HepG2 (cell line): ENCODE results near the gene CD7. TPM values are rescaled to one million over a fixed set of nuclear protein-coding genes. Genes with fewer than 3 reads are reported as not detected.

Experiments
- ATF7 ChIP-seq, 2 experiments: fragments of 450-650 bp in 1 of 2; sonication (generic) in 1 of 2; formaldehyde crosslinking in 1 of 2; IDR thresholded peaks; 2 replicates each; pipeline versions ENCODE4 v1.4.0 to v1.6.1; 2016 to 2020; ENCODE audit warnings: antibody characterized with exemption in 1 of 2, mild to moderate bottlenecking in 1 of 2, missing genetic modification reagents in 1 of 2
- ELF3 ChIP-seq: IDR thresholded peaks from 2 replicates; pipeline ENCODE4 v1.6.1; 2016; ENCODE audit warnings: missing genetic modification reagents, missing compliant biosample characterization
- KLF12 ChIP-seq: sonication (generic); formaldehyde crosslinking; IDR thresholded peaks from 2 replicates; pipeline ENCODE4 v1.4.0; 2020; ENCODE audit warnings: missing genetic modification reagents, borderline replicate concordance
- MYC ChIP-seq: sonication (generic); formaldehyde crosslinking; IDR thresholded peaks from 2 replicates; pipeline ENCODE4 v1.9.0; 2021; ENCODE audit warnings: missing genetic modification reagents, borderline replicate concordance
- NFE2 ChIP-seq: sonication (generic); formaldehyde crosslinking; IDR thresholded peaks from 2 replicates; pipeline ENCODE4 v1.4.0; 2020; ENCODE audit warnings: missing genetic modification reagents
- NFKBIZ ChIP-seq: IDR thresholded peaks from 2 replicates; pipeline ENCODE4 v1.6.1; 2018; ENCODE audit warnings: missing genetic modification reagents, missing compliant biosample characterization
- POLR2AphosphoS5 ChIP-seq: IDR thresholded peaks from 2 replicates; pipeline ENCODE4 v1.6.1; 2012; ENCODE audit warnings: low read depth, low read length
- PRMT3 ChIP-seq: sonication (generic); formaldehyde crosslinking; IDR thresholded peaks from 2 replicates; pipeline ENCODE4 v1.8.1; 2022; ENCODE audit warnings: low read depth, mild to moderate bottlenecking, moderate library complexity, missing genetic modification reagents, borderline replicate concordance
- ZNF263 ChIP-seq: sonication (generic); formaldehyde crosslinking; IDR thresholded peaks from 2 replicates; pipeline ENCODE4 v1.4.0; 2020; ENCODE audit warnings: missing genetic modification reagents
- polyA plus RNA-seq, 8 experiments: library from polyadenylated mRNA; depleted of rRNA in 3 of 8; stranded (reverse) in 7 of 8; unstranded in 1 of 8; fragments of >200 nt; fragmentation: Illumina TruSeq in 4 of 8; extraction: Trizol in 4 of 8; gene quantifications; 2 replicates each; pipeline versions ENCODE4 v1.2.1 to v1.2.3, GENCODE V29; 2011 to 2016; ENCODE audit warnings: low read depth in 4 of 8, missing spikeins in 1 of 8, mixed read lengths in 1 of 8; ENCODE audit not compliant: insufficient read depth in 1 of 8
- total RNA-seq, 5 experiments: library from RNA; depleted of rRNA; stranded (reverse); fragments of >200 nt; fragmentation: Illumina TruSeq; extraction: Trizol; gene quantifications; 2 replicates each; pipeline ENCODE4 v1.2.3, GENCODE V29; 2016; ENCODE audit warnings: low read depth in 1 of 5
- TF ChIP-seq, protein P1 (sequence below): IDR thresholded peaks from 2 replicates; pipeline ENCODE4 v1.6.1; 2012; ENCODE audit warnings: low read length, improper control_type of control experiment
- TF ChIP-seq, protein P2 (sequence below): sonication (generic); formaldehyde crosslinking; IDR thresholded peaks from 2 replicates; pipeline ENCODE4 v1.4.0; 2020; ENCODE audit warnings: missing genetic modification reagents
- TF ChIP-seq, protein P3 (sequence below): sonication (generic); formaldehyde crosslinking; IDR thresholded peaks from 2 replicates; pipeline ENCODE4 v1.4.0; 2020; ENCODE audit warnings: mild to moderate bottlenecking, missing genetic modification reagents
- TF ChIP-seq, protein P4 (sequence below): fragments of 450-650 bp; IDR thresholded peaks from 2 replicates; pipeline ENCODE4 v1.6.1; 2017; ENCODE audit warnings: mild to moderate bottlenecking

Gene CD7
- total and polyA plus RNA-seq, 2 of the 13 experiments (the other 11 are each of a cell fraction or from before 2014, with no cell fraction given), result 67.6 to 76.4 TPM

DNA sequence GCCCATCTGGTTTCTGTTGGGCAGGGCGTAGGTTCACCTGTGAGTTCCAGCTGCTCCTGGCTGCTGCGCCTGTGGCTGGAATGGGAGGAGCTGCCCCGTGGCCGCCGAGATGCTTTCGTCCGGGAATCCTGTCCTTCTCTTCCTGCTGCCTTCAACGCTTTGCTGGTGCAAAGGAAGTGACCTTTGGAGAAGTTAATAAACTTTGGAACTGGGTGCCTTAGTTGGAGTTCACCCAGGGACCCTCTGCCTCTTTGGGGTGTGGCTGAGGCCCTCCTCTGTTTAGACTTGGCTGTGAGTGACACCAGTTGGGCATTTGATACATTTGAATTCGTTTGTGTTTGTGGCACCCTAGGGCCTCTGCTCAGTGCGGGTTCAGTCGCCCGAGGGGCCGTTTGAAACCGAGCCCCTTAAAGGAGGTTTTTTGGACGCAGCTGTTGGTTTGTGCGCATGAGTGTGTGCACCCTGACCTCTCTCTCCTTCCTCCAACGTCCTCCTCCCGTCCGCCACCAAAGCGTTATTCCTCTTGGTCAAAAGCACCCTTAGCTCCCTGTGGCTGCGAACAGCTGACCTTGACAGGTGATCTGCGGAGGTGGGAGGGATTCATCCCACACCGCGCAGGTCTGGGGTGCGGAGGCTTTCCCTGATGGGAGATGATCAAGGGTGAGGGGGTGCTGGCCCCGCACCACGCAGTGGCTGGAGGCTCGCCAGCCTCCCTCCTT lies 25.1 kb upstream of the CD7 start (continued):
- TF ChIP-seq ATF7 (IDR thresholded peaks at IDR 0.05) (no peak), ATF7 (CRISPR knock-in tag; IDR thresholded peaks at IDR 0.05) (no peak), KLF12 (no peak), POLR2AphosphoS5 (peak; percentile 13; the same call in 1 of the 2 replicates), MYC (CRISPR knock-in tag) (0 out of 2 replicates have a peak, but pooled peaks have one; percentile 5), NFKBIZ (CRISPR knock-in tag) (no peak), ZNF263 (peak; percentile 87), NFE2 (no peak), PRMT3 (CRISPR knock-in tag) (no peak), ELF3 (CRISPR knock-in tag) (no peak)
- TF ChIP-seq, protein P1, sequence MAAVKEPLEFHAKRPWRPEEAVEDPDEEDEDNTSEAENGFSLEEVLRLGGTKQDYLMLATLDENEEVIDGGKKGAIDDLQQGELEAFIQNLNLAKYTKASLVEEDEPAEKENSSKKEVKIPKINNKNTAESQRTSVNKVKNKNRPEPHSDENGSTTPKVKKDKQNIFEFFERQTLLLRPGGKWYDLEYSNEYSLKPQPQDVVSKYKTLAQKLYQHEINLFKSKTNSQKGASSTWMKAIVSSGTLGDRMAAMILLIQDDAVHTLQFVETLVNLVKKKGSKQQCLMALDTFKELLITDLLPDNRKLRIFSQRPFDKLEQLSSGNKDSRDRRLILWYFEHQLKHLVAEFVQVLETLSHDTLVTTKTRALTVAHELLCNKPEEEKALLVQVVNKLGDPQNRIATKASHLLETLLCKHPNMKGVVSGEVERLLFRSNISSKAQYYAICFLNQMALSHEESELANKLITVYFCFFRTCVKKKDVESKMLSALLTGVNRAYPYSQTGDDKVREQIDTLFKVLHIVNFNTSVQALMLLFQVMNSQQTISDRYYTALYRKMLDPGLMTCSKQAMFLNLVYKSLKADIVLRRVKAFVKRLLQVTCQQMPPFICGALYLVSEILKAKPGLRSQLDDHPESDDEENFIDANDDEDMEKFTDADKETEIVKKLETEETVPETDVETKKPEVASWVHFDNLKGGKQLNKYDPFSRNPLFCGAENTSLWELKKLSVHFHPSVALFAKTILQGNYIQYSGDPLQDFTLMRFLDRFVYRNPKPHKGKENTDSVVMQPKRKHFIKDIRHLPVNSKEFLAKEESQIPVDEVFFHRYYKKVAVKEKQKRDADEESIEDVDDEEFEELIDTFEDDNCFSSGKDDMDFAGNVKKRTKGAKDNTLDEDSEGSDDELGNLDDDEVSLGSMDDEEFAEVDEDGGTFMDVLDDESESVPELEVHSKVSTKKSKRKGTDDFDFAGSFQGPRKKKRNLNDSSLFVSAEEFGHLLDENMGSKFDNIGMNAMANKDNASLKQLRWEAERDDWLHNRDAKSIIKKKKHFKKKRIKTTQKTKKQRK, result no peak
- TF ChIP-seq, protein P2, sequence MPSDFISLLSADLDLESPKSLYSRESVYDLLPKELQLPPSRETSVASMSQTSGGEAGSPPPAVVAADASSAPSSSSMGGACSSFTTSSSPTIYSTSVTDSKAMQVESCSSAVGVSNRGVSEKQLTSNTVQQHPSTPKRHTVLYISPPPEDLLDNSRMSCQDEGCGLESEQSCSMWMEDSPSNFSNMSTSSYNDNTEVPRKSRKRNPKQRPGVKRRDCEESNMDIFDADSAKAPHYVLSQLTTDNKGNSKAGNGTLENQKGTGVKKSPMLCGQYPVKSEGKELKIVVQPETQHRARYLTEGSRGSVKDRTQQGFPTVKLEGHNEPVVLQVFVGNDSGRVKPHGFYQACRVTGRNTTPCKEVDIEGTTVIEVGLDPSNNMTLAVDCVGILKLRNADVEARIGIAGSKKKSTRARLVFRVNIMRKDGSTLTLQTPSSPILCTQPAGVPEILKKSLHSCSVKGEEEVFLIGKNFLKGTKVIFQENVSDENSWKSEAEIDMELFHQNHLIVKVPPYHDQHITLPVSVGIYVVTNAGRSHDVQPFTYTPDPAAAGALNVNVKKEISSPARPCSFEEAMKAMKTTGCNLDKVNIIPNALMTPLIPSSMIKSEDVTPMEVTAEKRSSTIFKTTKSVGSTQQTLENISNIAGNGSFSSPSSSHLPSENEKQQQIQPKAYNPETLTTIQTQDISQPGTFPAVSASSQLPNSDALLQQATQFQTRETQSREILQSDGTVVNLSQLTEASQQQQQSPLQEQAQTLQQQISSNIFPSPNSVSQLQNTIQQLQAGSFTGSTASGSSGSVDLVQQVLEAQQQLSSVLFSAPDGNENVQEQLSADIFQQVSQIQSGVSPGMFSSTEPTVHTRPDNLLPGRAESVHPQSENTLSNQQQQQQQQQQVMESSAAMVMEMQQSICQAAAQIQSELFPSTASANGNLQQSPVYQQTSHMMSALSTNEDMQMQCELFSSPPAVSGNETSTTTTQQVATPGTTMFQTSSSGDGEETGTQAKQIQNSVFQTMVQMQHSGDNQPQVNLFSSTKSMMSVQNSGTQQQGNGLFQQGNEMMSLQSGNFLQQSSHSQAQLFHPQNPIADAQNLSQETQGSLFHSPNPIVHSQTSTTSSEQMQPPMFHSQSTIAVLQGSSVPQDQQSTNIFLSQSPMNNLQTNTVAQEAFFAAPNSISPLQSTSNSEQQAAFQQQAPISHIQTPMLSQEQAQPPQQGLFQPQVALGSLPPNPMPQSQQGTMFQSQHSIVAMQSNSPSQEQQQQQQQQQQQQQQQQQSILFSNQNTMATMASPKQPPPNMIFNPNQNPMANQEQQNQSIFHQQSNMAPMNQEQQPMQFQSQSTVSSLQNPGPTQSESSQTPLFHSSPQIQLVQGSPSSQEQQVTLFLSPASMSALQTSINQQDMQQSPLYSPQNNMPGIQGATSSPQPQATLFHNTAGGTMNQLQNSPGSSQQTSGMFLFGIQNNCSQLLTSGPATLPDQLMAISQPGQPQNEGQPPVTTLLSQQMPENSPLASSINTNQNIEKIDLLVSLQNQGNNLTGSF (CRISPR knock-in tag), result no peak
- TF ChIP-seq, protein P3, sequence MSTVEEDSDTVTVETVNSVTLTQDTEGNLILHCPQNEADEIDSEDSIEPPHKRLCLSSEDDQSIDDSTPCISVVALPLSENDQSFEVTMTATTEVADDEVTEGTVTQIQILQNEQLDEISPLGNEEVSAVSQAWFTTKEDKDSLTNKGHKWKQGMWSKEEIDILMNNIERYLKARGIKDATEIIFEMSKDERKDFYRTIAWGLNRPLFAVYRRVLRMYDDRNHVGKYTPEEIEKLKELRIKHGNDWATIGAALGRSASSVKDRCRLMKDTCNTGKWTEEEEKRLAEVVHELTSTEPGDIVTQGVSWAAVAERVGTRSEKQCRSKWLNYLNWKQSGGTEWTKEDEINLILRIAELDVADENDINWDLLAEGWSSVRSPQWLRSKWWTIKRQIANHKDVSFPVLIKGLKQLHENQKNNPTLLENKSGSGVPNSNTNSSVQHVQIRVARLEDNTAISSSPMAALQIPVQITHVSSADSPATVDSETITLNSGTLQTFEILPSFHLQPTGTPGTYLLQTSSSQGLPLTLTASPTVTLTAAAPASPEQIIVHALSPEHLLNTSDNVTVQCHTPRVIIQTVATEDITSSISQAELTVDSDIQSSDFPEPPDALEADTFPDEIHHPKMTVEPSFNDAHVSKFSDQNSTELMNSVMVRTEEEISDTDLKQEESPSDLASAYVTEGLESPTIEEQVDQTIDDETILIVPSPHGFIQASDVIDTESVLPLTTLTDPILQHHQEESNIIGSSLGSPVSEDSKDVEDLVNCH (CRISPR knock-in tag), result no peak
- TF ChIP-seq, protein P4, sequence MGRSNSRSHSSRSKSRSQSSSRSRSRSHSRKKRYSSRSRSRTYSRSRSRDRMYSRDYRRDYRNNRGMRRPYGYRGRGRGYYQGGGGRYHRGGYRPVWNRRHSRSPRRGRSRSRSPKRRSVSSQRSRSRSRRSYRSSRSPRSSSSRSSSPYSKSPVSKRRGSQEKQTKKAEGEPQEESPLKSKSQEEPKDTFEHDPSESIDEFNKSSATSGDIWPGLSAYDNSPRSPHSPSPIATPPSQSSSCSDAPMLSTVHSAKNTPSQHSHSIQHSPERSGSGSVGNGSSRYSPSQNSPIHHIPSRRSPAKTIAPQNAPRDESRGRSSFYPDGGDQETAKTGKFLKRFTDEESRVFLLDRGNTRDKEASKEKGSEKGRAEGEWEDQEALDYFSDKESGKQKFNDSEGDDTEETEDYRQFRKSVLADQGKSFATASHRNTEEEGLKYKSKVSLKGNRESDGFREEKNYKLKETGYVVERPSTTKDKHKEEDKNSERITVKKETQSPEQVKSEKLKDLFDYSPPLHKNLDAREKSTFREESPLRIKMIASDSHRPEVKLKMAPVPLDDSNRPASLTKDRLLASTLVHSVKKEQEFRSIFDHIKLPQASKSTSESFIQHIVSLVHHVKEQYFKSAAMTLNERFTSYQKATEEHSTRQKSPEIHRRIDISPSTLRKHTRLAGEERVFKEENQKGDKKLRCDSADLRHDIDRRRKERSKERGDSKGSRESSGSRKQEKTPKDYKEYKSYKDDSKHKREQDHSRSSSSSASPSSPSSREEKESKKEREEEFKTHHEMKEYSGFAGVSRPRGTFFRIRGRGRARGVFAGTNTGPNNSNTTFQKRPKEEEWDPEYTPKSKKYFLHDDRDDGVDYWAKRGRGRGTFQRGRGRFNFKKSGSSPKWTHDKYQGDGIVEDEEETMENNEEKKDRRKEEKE, result no peak
